ENCODE data around the gene REV1. TPM values are rescaled to one million over a fixed set of nuclear protein-coding genes. Genes with fewer than 3 reads are reported as not detected.

Gene REV1
- total RNA-seq, 2 experiments from 2014 or later: 51.6 to 68.1 TPM

GRCh38 chr2:99431587-99432275, 58.1 kb downstream of the REV1 start:
- POLR2A ChIA-PET: interaction anchor here (0.5 to 1.5 kb wide), 4 partner anchors 10 to 304 kb away, joined by 3 to 4 read pairs (median 4); no protein-coding TSS in a partner anchor

GRCh38 chr2:99430614-99431291, 59.1 kb downstream of the REV1 start:
- Histone ChIP-seq H2AFZ (ENCODE audit: low read length) (no peak overlapping the region), H3K9me3 (ENCODE audit: low read length) (no peaks in the 10 kb centered on the region), H3K27ac (ENCODE audit: low read depth, low read length, poor library complexity, severe bottlenecking) (no peak overlapping the region), H4K20me1 (ENCODE audit: insufficient read depth, low read length) (no peaks in the 10 kb centered on the region), H3K4me3 (ENCODE audit: low read depth, low read length, poor library complexity, severe bottlenecking) (no peak overlapping the region), H3K79me2 (ENCODE audit: insufficient read depth, low read depth, low read length) (no peaks in the 10 kb centered on the region), H3K36me3 (ENCODE audit: insufficient read depth, low read length) (peaks cover 77% of the 10 kb centered on the region), H3K9me2 (ENCODE audit: insufficient read depth, low read length) (no peaks in the 10 kb centered on the region), H3K4me2 (ENCODE audit: low read length) (no peak overlapping the region), H3K4me1 (ENCODE audit: insufficient read depth, low read length, poor library complexity, severe bottlenecking) (no peaks in the 10 kb centered on the region)
- POLR2A ChIA-PET: interaction anchor here (0.7 to 1.5 kb wide), 2 partner anchors 17 to 66 kb away, joined by 4 read pairs; no protein-coding TSS in a partner anchor
- DNase-seq (ENCODE audit: low spot score): no peak
- no peak for TF ChIP-seq CTCF (conservative IDR thresholded peaks at IDR 0.05; ENCODE audit: low read length)
- no peak for TF ChIP-seq EZH2phosphoT487 (IDR thresholded peaks at IDR 0.05; ENCODE audit: borderline replicate concordance, low read depth, low read length)
- intact Hi-C loops (cut with micrococcal nuclease; ENCODE audit: unreplicated experiment): no loop called here
- no TSS peak for BruUV-seq (replicated peaks)
- CTCF ChIA-PET (ENCODE audit: unreplicated experiment): no interaction called here

More at GRCh38 chr2:99431587-99432275, 58.1 kb downstream of the REV1 start:
- intact Hi-C loops (cut with micrococcal nuclease; ENCODE audit: unreplicated experiment): no loop called here
- H3K4me3 ChIP-seq (ENCODE audit: low read depth, low read length, poor library complexity, severe bottlenecking): no peak overlapping the region
- H3K27ac ChIP-seq (ENCODE audit: low read depth, low read length, poor library complexity, severe bottlenecking): no peak overlapping the region
- no peak for DNase-seq (ENCODE audit: low spot score)
- no peaks in the 10 kb centered on the region for H3K9me2 ChIP-seq (ENCODE audit: insufficient read depth, low read length)
- TF ChIP-seq EZH2phosphoT487 (IDR thresholded peaks at IDR 0.05; ENCODE audit: borderline replicate concordance, low read depth, low read length): no peak
- no peak for TF ChIP-seq CTCF (conservative IDR thresholded peaks at IDR 0.05; ENCODE audit: low read length)
- no peaks in the 10 kb centered on the region for H4K20me1 ChIP-seq (ENCODE audit: insufficient read depth, low read length)
- no TSS peak for BruUV-seq (replicated peaks)
- H3K79me2 ChIP-seq (ENCODE audit: insufficient read depth, low read depth, low read length): no peaks in the 10 kb centered on the region
- CTCF ChIA-PET (ENCODE audit: unreplicated experiment): no interaction called here
- no peaks in the 10 kb centered on the region for H3K4me1 ChIP-seq (ENCODE audit: insufficient read depth, low read length, poor library complexity, severe bottlenecking)
- no peak overlapping the region for H3K4me2 ChIP-seq (ENCODE audit: low read length)
- no peak overlapping the region for H2AFZ ChIP-seq (ENCODE audit: low read length)
- H3K9me3 ChIP-seq (ENCODE audit: low read length): no peaks in the 10 kb centered on the region
- H3K36me3 ChIP-seq (ENCODE audit: insufficient read depth, low read length): peaks cover 76% of the 10 kb centered on the region

- POLR2A ChIA-PET: no interaction called here
- no peak overlapping the region for H3K4me3 ChIP-seq (ENCODE audit: low read depth, low read length, poor library complexity, severe bottlenecking)
- no peaks in the 10 kb centered on the region for H4K20me1 ChIP-seq (ENCODE audit: insufficient read depth, low read length)
- no peaks in the 10 kb centered on the region for H3K9me2 ChIP-seq (ENCODE audit: insufficient read depth, low read length)
- BruUV-seq (replicated peaks): no TSS peak
- intact Hi-C loops (cut with micrococcal nuclease; ENCODE audit: unreplicated experiment): no loop called here
- H2AFZ ChIP-seq (ENCODE audit: low read length): no peak overlapping the region
- no peak overlapping the region for H3K27ac ChIP-seq (ENCODE audit: low read depth, low read length, poor library complexity, severe bottlenecking)
- no peaks in the 10 kb centered on the region for H3K79me2 ChIP-seq (ENCODE audit: insufficient read depth, low read depth, low read length)
- H3K4me2 ChIP-seq (ENCODE audit: low read length): no peak overlapping the region
- H3K36me3 ChIP-seq (ENCODE audit: insufficient read depth, low read length): peaks cover 91% of the 10 kb centered on the region
- DNase-seq (ENCODE audit: low spot score): no peak
- no peaks in the 10 kb centered on the region for H3K9me3 ChIP-seq (ENCODE audit: low read length)
- CTCF ChIA-PET (ENCODE audit: unreplicated experiment): no interaction called here
- TF ChIP-seq EZH2phosphoT487 (IDR thresholded peaks at IDR 0.05; ENCODE audit: borderline replicate concordance, low read depth, low read length): no peak
- TF ChIP-seq CTCF (conservative IDR thresholded peaks at IDR 0.05; ENCODE audit: low read length): no peak
- no peaks in the 10 kb centered on the region for H3K4me1 ChIP-seq (ENCODE audit: insufficient read depth, low read length, poor library complexity, severe bottlenecking)
Observed at GRCh38 chr2:99425022-99425421, 64.8 kb downstream of the REV1 start.
